Gastroesophageal sphincter (tissue), 4 donors: ENCODE data around the gene LRP1-AS. TPM values are rescaled to one million over a fixed set of nuclear protein-coding genes. Genes with fewer than 3 reads are reported as not detected.
A peak's percentile ranks its signal among the peaks of the same experiment; 100 is the strongest.

Experiments
- ATAC-seq: fragments of 150-250 bp; one replicate; pipeline ENCODE4 v1.9.1; 2016; ENCODE audit warnings: mild to moderate bottlenecking, moderate library complexity
- H3K27ac ChIP-seq, 4 donors: fragments of 200-600 bp; sonication (generic) in 3 of 4; 1 replicate in 3 of 4; 2 replicates in 1 of 4; pipeline ENCODE4 v1.5.1; 2016 to 2019
- H3K27me3 ChIP-seq: fragments of 200-600 bp; sonication (generic); one replicate; pipeline ENCODE4 v1.5.1; 2019
- H3K36me3 ChIP-seq, 2 donors: fragments of 200-600 bp; sonication (generic); one replicate each; pipeline ENCODE4 v1.5.1; 2019; ENCODE audit warnings: control low read depth in 1 of 2
- H3K4me1 ChIP-seq, 3 donors: fragments of 200-600 bp; sonication (generic); 1 replicate in 2 of 3; 2 replicates in 1 of 3; pipeline ENCODE4 v1.5.1; 2016 to 2019; ENCODE audit warnings: control low read depth in 2 of 3
- H3K4me3 ChIP-seq, 2 donors: fragments of 200-600 bp; sonication (generic); one replicate each; pipeline ENCODE4 v1.5.1; 2019; ENCODE audit warnings: mild to moderate bottlenecking in 1 of 2, moderate library complexity in 1 of 2
- H3K9me3 ChIP-seq, 3 donors: fragments of 200-600 bp; sonication (generic); one replicate each; pipeline ENCODE4 v1.5.1; 2017 to 2019; ENCODE audit warnings: control low read depth in 2 of 3
- EP300 ChIP-seq: sonication (generic); formaldehyde crosslinking; IDR thresholded peaks from one replicate; pipeline ENCODE4 v1.6.1; 2017; ENCODE audit warnings: antibody characterized with exemption, mild to moderate bottlenecking
- POLR2A ChIP-seq, 2 donors: fragments of 450-650 bp; IDR thresholded peaks; one replicate each; pipeline ENCODE4 v1.6.1; 2017; ENCODE audit warnings: antibody characterized with exemption in 2 of 2, mild to moderate bottlenecking in 2 of 2, moderate library complexity in 1 of 2
- POLR2AphosphoS5 ChIP-seq: sonication (generic); formaldehyde crosslinking; IDR thresholded peaks from one replicate; pipeline ENCODE4 v1.6.1; 2017; ENCODE audit warnings: antibody characterized with exemption
- WGBS, 2 donors: methylation state at CpG; one replicate each; pipeline ENCODE4 v1.1.5; 2018; ENCODE audit warnings: low coverage in 1 of 2; 5-methylcytosine and 5-hydroxymethylcytosine counted together
- total RNA-seq, 4 donors: library from RNA; depleted of rRNA; stranded (reverse); fragments of >200 nt; gene quantifications; one replicate each; pipeline ENCODE4 v1.1.0, GENCODE V29; 2016
- TF ChIP-seq, protein P1 (sequence below), 4 experiments: fragments of 200-600 bp in 2 of 4; fragments of 450-650 bp in 2 of 4; sonication (generic) in 1 of 4; IDR thresholded peaks; one replicate each; pipeline ENCODE4 v1.5.1; 2017 to 2019; ENCODE audit warnings: antibody characterized with exemption in 4 of 4, mild to moderate bottlenecking in 2 of 4, moderate library complexity in 2 of 4

The LRP1-AS gene
- total RNA-seq, 4 donors from 2014 or later: not detected

DNA sequence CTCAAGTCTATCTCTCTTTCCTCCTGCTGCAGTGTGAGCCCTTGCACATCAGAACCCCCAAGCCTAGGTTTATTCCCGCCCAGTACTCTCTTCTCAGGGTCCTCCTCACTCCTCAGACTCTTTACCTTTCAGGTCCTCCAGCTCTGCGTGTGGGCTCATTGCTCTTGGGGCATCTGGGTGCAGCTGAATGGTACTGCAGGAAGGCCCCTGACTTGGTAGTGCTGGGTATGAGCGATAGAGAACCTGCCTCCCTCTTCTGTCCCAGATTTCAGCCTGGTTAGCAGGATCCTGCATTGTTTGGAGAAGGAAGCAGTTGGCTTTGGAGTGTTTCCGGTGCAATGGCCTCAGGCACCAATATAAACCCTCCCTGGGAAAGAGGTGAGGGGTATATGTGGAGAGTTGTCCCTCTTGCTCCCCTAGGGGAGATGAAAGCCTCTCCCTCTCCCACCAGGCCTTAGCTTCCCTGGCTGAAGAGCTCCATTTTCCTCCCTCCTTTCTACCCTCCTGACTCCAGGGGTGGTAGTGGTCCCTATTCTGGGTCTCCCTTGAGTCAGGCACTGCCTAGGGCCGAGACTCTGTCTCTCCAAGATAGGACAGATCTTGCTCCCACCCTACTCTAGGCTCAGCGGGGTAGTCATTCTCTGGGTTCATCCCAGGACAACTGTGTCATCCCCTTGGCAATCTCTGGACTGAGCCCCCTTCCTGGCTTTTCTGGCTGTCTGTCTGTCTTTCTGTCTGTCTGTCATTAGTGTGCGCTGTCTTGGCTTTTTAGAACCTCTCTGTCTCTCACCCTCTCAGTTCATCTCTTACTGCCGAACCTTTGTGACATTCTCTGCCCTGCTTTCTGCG, 15.3 kb downstream of the LRP1-AS start:
- H3K27ac ChIP-seq: peak overlapping the region; percentile 10 to 100 (median 98)
- H3K27me3 ChIP-seq: no peaks in the 10 kb centered on the region
- TF ChIP-seq POLR2AphosphoS5 (no peak), POLR2A (IDR thresholded peaks at IDR 0.05) (no peak), EP300 (no peak)
- TF ChIP-seq, protein P1, sequence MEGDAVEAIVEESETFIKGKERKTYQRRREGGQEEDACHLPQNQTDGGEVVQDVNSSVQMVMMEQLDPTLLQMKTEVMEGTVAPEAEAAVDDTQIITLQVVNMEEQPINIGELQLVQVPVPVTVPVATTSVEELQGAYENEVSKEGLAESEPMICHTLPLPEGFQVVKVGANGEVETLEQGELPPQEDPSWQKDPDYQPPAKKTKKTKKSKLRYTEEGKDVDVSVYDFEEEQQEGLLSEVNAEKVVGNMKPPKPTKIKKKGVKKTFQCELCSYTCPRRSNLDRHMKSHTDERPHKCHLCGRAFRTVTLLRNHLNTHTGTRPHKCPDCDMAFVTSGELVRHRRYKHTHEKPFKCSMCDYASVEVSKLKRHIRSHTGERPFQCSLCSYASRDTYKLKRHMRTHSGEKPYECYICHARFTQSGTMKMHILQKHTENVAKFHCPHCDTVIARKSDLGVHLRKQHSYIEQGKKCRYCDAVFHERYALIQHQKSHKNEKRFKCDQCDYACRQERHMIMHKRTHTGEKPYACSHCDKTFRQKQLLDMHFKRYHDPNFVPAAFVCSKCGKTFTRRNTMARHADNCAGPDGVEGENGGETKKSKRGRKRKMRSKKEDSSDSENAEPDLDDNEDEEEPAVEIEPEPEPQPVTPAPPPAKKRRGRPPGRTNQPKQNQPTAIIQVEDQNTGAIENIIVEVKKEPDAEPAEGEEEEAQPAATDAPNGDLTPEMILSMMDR (IDR thresholded peaks at IDR 0.05): no peak
- no peaks in the 10 kb centered on the region for H3K36me3 ChIP-seq
- H3K4me1 ChIP-seq: peaks cover 0 to 88% (median 23%) of the 10 kb centered on the region in 3 donors
- no peak for ATAC-seq
- H3K4me3 ChIP-seq: peak overlapping the region in 1 of 2 donors; percentile 88
- WGBS, 2 donors: 36 to 51% methylated on average over 3 to 7 of the region's 9 CpGs
- no peaks in the 10 kb centered on the region for H3K9me3 ChIP-seq

DNA sequence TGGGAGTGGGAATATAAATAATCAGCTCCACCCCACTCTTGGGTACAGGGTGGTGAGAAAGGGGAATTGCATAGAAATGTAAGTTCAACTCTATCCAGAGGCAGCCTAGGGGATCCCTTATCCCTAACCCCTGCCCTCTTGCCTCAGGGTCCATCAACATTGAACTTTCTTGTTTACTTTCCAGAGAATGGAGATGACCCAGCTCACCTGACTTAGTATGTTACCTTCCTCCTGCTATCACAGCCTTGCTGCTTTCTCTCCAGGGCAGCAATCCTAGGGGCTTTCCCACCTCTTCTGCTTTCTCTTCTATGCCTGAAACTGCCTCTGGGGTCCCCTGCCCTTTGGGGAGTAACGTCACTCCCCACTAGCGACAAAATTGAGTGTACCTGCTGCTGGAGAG, 16.5 kb downstream of the LRP1-AS start:
- no peak for ATAC-seq
- no peaks in the 10 kb centered on the region for H3K27me3 ChIP-seq
- no peaks in the 10 kb centered on the region for H3K9me3 ChIP-seq
- peaks cover 0 to 86% (median 20%) of the 10 kb centered on the region in 3 donors for H3K4me1 ChIP-seq
- H3K27ac ChIP-seq: peak overlapping the region in 3 of 4 donors; percentile 98 to 100 (median 99)
- no CpG with 5 or more reads among the region's 2 CpGs for WGBS, 2 donors
- H3K36me3 ChIP-seq: no peaks in the 10 kb centered on the region
- H3K4me3 ChIP-seq: peak overlapping the region in 1 of 2 donors; percentile 88
- TF ChIP-seq POLR2A (IDR thresholded peaks at IDR 0.05) (no peak), EP300 (no peak), POLR2AphosphoS5 (no peak)
- TF ChIP-seq, protein P1 (IDR thresholded peaks at IDR 0.05): no peak

DNA sequence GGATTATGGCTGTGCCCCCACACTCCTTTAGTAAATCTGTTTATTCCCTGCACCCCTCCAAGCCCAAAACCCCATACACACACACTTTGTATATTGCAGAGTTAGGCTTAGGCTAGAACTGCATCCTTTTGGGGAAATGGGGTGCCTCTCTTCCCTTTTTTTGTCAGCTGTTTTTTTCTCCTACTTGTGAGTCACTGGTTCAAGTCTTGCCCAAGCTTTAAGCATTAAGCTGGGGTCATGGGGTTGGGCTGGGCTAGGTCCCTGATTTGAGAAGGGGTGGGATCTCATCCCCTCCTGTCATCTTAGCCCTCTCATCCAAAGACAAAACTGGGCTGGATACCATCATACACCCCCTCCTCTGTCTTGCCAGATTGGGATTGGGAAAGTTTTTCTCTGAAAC, 17.5 kb downstream of the LRP1-AS start:
- peaks cover 0 to 76% (median 9%) of the 10 kb centered on the region in 3 donors for H3K4me1 ChIP-seq
- H3K27ac ChIP-seq: peak overlapping the region; percentile 4 to 100 (median 98)
- TF ChIP-seq, protein P1 (IDR thresholded peaks at IDR 0.05): no peak
- TF ChIP-seq POLR2AphosphoS5 (peak; percentile 55), EP300 (no peak), POLR2A (IDR thresholded peaks at IDR 0.05) (no peak)
- H3K27me3 ChIP-seq: no peaks in the 10 kb centered on the region
- H3K4me3 ChIP-seq: peak overlapping the region; percentile 88 to 91
- no peaks in the 10 kb centered on the region for H3K9me3 ChIP-seq
- no peaks in the 10 kb centered on the region for H3K36me3 ChIP-seq
- peak; percentile 67 for ATAC-seq

DNA sequence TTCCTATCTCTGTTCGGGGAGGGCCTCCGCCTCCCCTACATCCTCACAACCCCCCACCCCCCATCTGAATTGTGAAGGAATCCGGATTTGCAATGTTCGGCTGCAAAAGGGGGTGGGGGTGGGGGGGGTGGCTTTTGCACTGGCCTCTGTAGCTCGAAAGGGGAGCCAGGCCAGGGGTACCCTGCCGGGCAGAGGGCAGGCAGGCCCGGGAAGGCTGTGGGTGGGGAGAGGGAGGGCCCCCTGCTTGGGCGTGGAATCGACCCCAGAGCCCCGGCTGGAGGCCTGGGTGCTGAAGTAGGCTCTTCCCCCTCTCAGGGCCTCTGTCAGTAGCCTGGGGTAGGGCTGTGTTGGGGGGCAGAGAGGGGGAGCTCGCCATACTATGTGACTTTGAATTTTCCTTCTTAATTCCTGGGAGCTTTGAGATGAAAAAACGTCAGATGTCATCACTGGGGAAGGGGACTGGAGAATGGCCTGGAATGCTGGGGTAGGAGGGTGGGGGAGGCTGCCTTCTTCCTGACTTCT, 18.0 kb downstream of the LRP1-AS start:
- ATAC-seq: no peak
- WGBS, 2 donors: 0% methylated on average over 3 of the region's 12 CpGs; no CpG with 5 or more reads in 1 of the 2 donors
- H3K4me1 ChIP-seq: peaks cover 0 to 71% (median 9%) of the 10 kb centered on the region in 3 donors

More for the DNA sequence above, 18.0 kb downstream of the LRP1-AS start:
- no peaks in the 10 kb centered on the region for H3K36me3 ChIP-seq
- no peaks in the 10 kb centered on the region for H3K27me3 ChIP-seq
- peak overlapping the region; percentile 98 to 100 (median 99) for H3K27ac ChIP-seq
- no peaks in the 10 kb centered on the region for H3K9me3 ChIP-seq
- peak overlapping the region; percentile 88 to 91 for H3K4me3 ChIP-seq
- TF ChIP-seq POLR2A (IDR thresholded peaks at IDR 0.05) (no peak), POLR2AphosphoS5 (no peak), EP300 (no peak)
- TF ChIP-seq, protein P1 (IDR thresholded peaks at IDR 0.05): no peak
